Uterus (tissue), 4 donors: ENCODE results near the gene SLC26A6. TPM values are rescaled to one million over a fixed set of nuclear protein-coding genes. Genes with fewer than 3 reads are reported as not detected.

Source experiments
- DNase-seq, 2 donors: peaks; one replicate each; pipeline ENCODE4 v3.0.0-alpha.2; 2019 to 2020
- H3K27ac ChIP-seq, 2 donors: fragments of 200-600 bp; sonication (generic); 1 replicate in 1 of 2; 2 replicates in 1 of 2; pipeline ENCODE4 v1.5.1; 2016 to 2018
- H3K27me3 ChIP-seq, 2 donors: fragments of 200-600 bp; sonication (generic); one replicate each; pipeline ENCODE4 v1.5.1; 2018 to 2019; ENCODE audit warnings: control low read depth in 1 of 2
- H3K36me3 ChIP-seq, 2 donors: fragments of 200-600 bp; sonication (generic); one replicate each; pipeline ENCODE4 v1.5.1; 2019; ENCODE audit warnings: control low read depth in 1 of 2
- H3K4me1 ChIP-seq, 2 donors: fragments of 200-600 bp; sonication (generic); one replicate each; pipeline ENCODE4 v1.5.1; 2018 to 2019; ENCODE audit warnings: control low read depth in 1 of 2
- H3K4me3 ChIP-seq, 2 donors: fragments of 200-600 bp; sonication (generic); 1 replicate in 1 of 2; 2 replicates in 1 of 2; pipeline ENCODE4 v1.5.1; 2018 to 2019; ENCODE audit warnings: mild to moderate bottlenecking in 1 of 2
- H3K9me3 ChIP-seq, 2 donors: fragments of 200-600 bp; sonication (generic); one replicate each; pipeline ENCODE4 v1.5.1; 2019; ENCODE audit warnings: control low read depth in 1 of 2
- CTCF ChIP-seq, 4 experiments: fragments of 200-600 bp in 2 of 4; fragments of 450-650 bp in 2 of 4; sonication (generic) in 2 of 4; IDR thresholded peaks; one replicate each; pipeline ENCODE4 v1.5.1; 2016 to 2019; ENCODE audit warnings: antibody characterized with exemption in 4 of 4, mild to moderate bottlenecking in 2 of 4, moderate library complexity in 1 of 4
- POLR2A ChIP-seq, 2 donors: fragments of 450-650 bp; IDR thresholded peaks; one replicate each; pipeline ENCODE4 v1.6.1; 2016; ENCODE audit warnings: antibody characterized with exemption in 2 of 2, mild to moderate bottlenecking in 1 of 2, moderate library complexity in 1 of 2
- intact Hi-C: fragments of 100-400 bp; cut with DNase I; formaldehyde crosslinking; loops from one replicate; pipeline ENCODE4 v1.15.1; 2023; ENCODE audit warnings: low total_unique reads
- total RNA-seq, 4 donors: library from RNA; depleted of rRNA in 3 of 4; stranded (reverse); fragments of >200 nt in 3 of 4; gene quantifications; one replicate each; pipeline versions ENCODE4 v1.1.0 to v1.2.4, GENCODE V29; 2014 to 2023
- donor health status: DM: yes; HTN: yes; CAD: no.

SLC26A6 gene
- total RNA-seq, 4 donors from 2014 or later: 0.59 to 98.1 (median 15.2) TPM

- no peaks in the 10 kb centered on the region for H3K27me3 ChIP-seq
- no peak overlapping the region for H3K4me3 ChIP-seq
- no peak overlapping the region for H3K27ac ChIP-seq
- intact Hi-C loops: no loop called here
- no peak for TF ChIP-seq CTCF (IDR thresholded peaks at IDR 0.05)
- TF ChIP-seq POLR2A (IDR thresholded peaks at IDR 0.05): no peak
- no peaks in the 10 kb centered on the region for H3K4me1 ChIP-seq
- no peak for DNase-seq
- H3K9me3 ChIP-seq: no peaks in the 10 kb centered on the region
- H3K36me3 ChIP-seq: no peaks in the 10 kb centered on the region
Measured at GRCh38 chr3:48630833-48631232, 4.4 kb downstream of the SLC26A6 start.

GRCh38 chr3:48630407-48630806 is 4.9 kb downstream of the SLC26A6 start:
- H3K4me1 ChIP-seq: no peaks in the 10 kb centered on the region
- no peaks in the 10 kb centered on the region for H3K9me3 ChIP-seq
- no peak overlapping the region for H3K27ac ChIP-seq
- H3K27me3 ChIP-seq: no peaks in the 10 kb centered on the region
- H3K4me3 ChIP-seq: no peak overlapping the region
- intact Hi-C loops: no loop called here
- TF ChIP-seq CTCF (IDR thresholded peaks at IDR 0.05) (no peak), POLR2A (IDR thresholded peaks at IDR 0.05) (no peak)
- H3K36me3 ChIP-seq: no peaks in the 10 kb centered on the region
- DNase-seq: no peak

- no peak for DNase-seq
- no peaks in the 10 kb centered on the region for H3K27me3 ChIP-seq
- no peak overlapping the region for H3K27ac ChIP-seq
- H3K36me3 ChIP-seq: no peaks in the 10 kb centered on the region
- H3K4me3 ChIP-seq: no peak overlapping the region
- H3K9me3 ChIP-seq: no peaks in the 10 kb centered on the region
- H3K4me1 ChIP-seq: no peaks in the 10 kb centered on the region
- no peak for TF ChIP-seq CTCF (IDR thresholded peaks at IDR 0.05)
- no peak for TF ChIP-seq POLR2A (IDR thresholded peaks at IDR 0.05)
- intact Hi-C loops: no loop called here
Measured at GRCh38 chr3:48629894-48630293, 5.4 kb downstream of the SLC26A6 start.

- TF ChIP-seq CTCF (IDR thresholded peaks at IDR 0.05): no peak
- Histone ChIP-seq H3K4me1 (no peaks in the 10 kb centered on the region), H3K27ac (no peak overlapping the region), H3K9me3 (no peaks in the 10 kb centered on the region), H3K36me3 (no peaks in the 10 kb centered on the region), H3K27me3 (no peaks in the 10 kb centered on the region), H3K4me3 (no peak overlapping the region)
- intact Hi-C loops: no loop called here
- DNase-seq: no peak
Measured at GRCh38 chr3:48628277-48629017, 6.8 kb downstream of the SLC26A6 start.

- intact Hi-C loops: no loop called here
- Histone ChIP-seq H3K4me3 (no peak overlapping the region), H3K27ac (no peak overlapping the region), H3K9me3 (no peaks in the 10 kb centered on the region), H3K36me3 (no peaks in the 10 kb centered on the region), H3K4me1 (no peaks in the 10 kb centered on the region), H3K27me3 (no peaks in the 10 kb centered on the region)
- no peak for DNase-seq
- TF ChIP-seq POLR2A (IDR thresholded peaks at IDR 0.05) (no peak), CTCF (IDR thresholded peaks at IDR 0.05) (no peak)
Measured at GRCh38 chr3:48625600-48625999, 9.7 kb downstream of the SLC26A6 start.
